Activated naive CD8-positive, alpha-beta T cell treated with anti-CD3 and anti-CD28 coated beads for 36 hours (primary cell): ENCODE measurements around the gene PGA3. TPM values are rescaled to one million over a fixed set of nuclear protein-coding genes. Genes with fewer than 3 reads are reported as not detected.
A peak's percentile ranks its signal among the peaks of the same experiment; 100 is the strongest.
"Not testable (repeated sequence)": the region's sequence is repeated elsewhere in the genome, so short reads cannot be mapped to it uniquely, and the experiment has no call there.

Experiments used
- DNase-seq: peaks from one replicate; pipeline ENCODE4 v3.0.0; 2021
- H3K27ac Mint-ChIP-seq: one replicate; pipeline ENCODE4 v1.8.0; 2022; ENCODE audit warnings: mild to moderate bottlenecking, moderate library complexity, mixed read lengths
- H3K27me3 Mint-ChIP-seq: one replicate; pipeline ENCODE4 v1.8.0; 2022; ENCODE audit warnings: mild to moderate bottlenecking, mixed read lengths
- H3K36me3 Mint-ChIP-seq: one replicate; pipeline ENCODE4 v1.8.0; 2021; ENCODE audit warnings: mild to moderate bottlenecking, mixed read lengths
- H3K4me1 Mint-ChIP-seq: one replicate; pipeline ENCODE4 v1.8.0; 2021; ENCODE audit warnings: mixed read lengths
- H3K4me3 Mint-ChIP-seq: one replicate; pipeline ENCODE4 v1.8.0; 2022; ENCODE audit warnings: mild to moderate bottlenecking, moderate library complexity, mixed read lengths
- H3K9me3 Mint-ChIP-seq: one replicate; pipeline ENCODE4 v1.8.0; 2022; ENCODE audit warnings: mixed read lengths
- total RNA-seq, 2 experiments: library from RNA; stranded (reverse); gene quantifications; one replicate each; pipeline ENCODE4 v1.2.3, GENCODE V29; 2021

The PGA3 gene
- total RNA-seq: not detected

DNA sequence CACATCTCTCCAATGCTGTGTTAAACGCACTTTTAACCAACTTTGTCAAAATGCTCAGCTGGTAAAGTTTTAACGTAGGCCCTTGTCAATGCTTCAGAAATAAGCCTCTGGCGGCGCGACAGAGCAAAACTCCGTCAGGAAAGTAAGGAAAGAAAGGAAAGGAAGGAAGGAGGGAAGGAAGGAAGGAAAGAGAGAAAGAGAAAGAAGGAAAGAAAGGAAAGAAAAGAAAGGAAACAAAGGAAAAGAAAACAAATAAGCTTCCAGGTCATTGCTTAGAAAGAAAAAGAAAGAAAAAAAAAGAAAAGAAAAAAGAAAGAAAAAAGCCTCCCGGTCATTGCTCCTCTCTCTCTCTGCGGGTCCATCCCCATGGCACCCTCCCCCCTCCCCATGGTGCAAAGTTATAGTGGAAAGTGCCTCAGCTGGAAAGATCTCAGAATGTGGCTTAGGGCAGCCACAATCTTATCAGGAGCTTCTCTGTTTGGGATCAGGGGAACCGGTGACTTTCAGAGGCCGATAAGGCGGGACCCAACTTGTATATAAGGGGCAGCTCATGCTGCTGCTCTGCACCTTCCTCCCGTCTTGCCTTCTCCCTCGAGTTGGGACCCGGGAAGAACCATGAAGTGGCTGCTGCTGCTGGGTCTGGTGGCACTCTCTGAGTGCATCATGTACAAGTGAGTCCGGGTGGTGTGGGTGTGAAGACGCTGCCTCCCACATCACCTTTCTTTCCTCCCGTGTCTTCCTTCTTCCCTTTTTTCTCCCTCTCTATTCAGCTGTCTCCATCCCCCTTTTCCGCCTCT lies at the start of gene PGA3:
PGA3 (plus strand) TSS at position 566 of the 797 bp plus-strand sequence; CDS start at position 616, 50 bp downstream.
- peaks cover 15% of the 10 kb centered on the region for H3K27me3 Mint-ChIP-seq
- not testable (repeated sequence) for H3K4me1 Mint-ChIP-seq, H3K36me3 Mint-ChIP-seq, DNase-seq, H3K27ac Mint-ChIP-seq, H3K4me3 Mint-ChIP-seq, H3K9me3 Mint-ChIP-seq

DNA sequence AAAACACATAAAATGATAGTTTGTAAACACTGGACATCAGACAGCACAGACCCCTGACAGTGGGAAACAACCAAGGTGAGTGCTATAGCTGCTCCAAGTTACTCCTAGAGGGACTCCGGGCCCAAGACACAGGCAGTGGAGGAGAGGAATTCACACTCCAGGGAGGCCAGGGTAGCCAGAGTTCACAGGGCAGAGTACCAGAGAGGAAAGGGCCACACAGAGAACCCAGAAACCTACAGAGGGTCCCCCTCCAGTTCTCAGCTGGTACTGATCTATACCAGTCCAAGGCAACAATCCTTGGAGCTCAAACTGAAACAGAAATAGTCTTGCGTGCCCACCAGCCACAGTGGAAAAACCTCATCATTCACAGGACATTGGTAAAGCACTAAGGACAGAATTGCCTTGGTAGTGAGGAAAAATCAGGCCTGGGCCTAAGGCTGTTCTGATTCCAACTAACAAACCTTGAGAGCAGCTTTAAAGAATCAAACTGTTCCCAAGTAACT lies 49.7 kb upstream of the PGA3 start:
- no peak for DNase-seq
- H3K4me3 Mint-ChIP-seq: no peak overlapping the region
- peaks cover 20% of the 10 kb centered on the region for H3K9me3 Mint-ChIP-seq
- H3K36me3 Mint-ChIP-seq: peaks cover 30% of the 10 kb centered on the region
- H3K27me3 Mint-ChIP-seq: no peaks in the 10 kb centered on the region
- H3K4me1 Mint-ChIP-seq: peaks cover 12% of the 10 kb centered on the region
- no peak overlapping the region for H3K27ac Mint-ChIP-seq

DNA sequence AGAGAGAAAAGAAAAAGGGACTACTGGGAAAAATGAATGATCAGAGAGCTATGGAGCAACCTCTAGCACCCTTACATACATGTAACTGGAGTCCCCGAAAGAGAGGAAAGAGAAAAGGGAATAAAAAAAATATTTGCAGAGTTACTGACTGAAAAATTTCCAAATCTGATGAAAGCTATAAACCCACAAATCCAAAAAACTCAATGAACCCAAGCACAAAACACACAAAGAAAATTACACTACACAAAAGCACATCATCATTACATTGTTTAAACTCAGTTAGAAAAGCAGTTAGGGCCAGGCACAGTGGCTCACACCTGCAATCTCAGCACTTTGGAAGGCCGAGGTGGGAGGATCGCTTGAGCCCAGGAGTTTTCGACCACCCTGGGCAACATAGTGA lies 48.8 kb upstream of the PGA3 start:
- H3K9me3 Mint-ChIP-seq: peaks cover 20% of the 10 kb centered on the region
- H3K36me3 Mint-ChIP-seq: peaks cover 30% of the 10 kb centered on the region
- no peak overlapping the region for H3K27ac Mint-ChIP-seq
- peaks cover 20% of the 10 kb centered on the region for H3K4me1 Mint-ChIP-seq
- H3K4me3 Mint-ChIP-seq: no peak overlapping the region
- DNase-seq: no peak
- no peaks in the 10 kb centered on the region for H3K27me3 Mint-ChIP-seq

DNA sequence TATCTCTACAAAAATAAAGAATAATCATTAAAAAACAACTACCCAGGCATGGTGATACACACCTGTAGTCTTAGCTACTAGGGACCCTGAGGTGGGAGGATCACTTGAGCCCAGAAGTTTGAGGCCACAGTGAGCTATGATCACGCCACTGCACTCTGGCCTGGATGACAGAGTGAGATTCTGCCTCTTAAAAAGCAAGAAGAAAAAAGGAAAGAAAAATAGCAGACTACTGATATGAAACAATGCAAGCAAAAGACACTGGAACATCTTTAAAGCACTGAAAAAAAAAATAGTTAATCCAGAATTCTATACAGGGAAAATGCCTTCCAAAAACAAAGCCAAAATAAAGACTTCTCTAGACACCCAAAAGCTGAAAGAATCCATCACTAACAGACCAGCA lies 48.0 kb upstream of the PGA3 start:
- no peak overlapping the region for H3K27ac Mint-ChIP-seq
- no peak for DNase-seq
- peaks cover 20% of the 10 kb centered on the region for H3K9me3 Mint-ChIP-seq
- H3K4me1 Mint-ChIP-seq: peaks cover 24% of the 10 kb centered on the region
- no peaks in the 10 kb centered on the region for H3K27me3 Mint-ChIP-seq
- H3K4me3 Mint-ChIP-seq: no peak overlapping the region
- H3K36me3 Mint-ChIP-seq: peaks cover 32% of the 10 kb centered on the region

DNA sequence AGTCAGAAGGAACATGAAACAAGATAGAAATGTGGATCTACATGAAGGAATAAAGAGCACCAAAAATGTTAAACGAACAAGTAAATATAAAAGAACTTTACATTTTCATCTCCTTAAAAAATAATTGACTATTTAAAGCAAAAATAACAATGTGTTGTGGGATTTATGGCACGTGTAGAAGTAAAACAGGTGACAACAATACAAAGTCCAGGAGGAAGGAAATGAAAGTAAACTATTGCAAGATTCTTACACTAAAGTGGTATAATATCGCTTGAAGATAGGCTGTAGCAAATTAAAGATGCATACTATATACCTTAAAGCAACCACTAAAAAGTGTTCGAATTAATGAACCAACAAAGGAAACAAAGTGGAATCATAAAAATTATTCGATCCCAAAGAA lies 47.6 kb upstream of the PGA3 start:
- peaks cover 28% of the 10 kb centered on the region for H3K4me1 Mint-ChIP-seq
- no peak for DNase-seq
- H3K27ac Mint-ChIP-seq: no peak overlapping the region
- H3K4me3 Mint-ChIP-seq: no peak overlapping the region
- no peaks in the 10 kb centered on the region for H3K27me3 Mint-ChIP-seq
- H3K36me3 Mint-ChIP-seq: peaks cover 32% of the 10 kb centered on the region
- H3K9me3 Mint-ChIP-seq: peaks cover 20% of the 10 kb centered on the region

DNA sequence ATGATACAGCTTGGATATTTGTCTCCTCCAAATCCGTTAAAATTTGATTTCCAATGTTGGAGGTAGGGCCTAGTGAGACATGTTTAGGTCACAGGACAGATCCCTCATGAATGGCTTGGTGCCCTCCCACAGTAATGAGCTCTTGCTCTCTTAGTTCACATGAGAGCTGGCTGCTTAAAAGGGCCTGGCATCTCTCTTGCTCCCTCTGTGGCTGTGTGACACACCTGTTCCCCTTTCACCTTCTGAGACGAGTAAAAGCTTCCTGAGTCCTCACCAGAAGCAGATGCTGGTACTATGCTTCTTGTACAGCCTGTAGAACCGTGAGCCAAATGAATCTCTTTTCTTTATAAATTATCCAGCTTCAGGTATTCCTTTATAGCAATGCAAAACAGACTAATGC lies 45.6 kb upstream of the PGA3 start:
- H3K4me3 Mint-ChIP-seq: no peak overlapping the region
- peaks cover 41% of the 10 kb centered on the region for H3K4me1 Mint-ChIP-seq
- peaks cover 20% of the 10 kb centered on the region for H3K9me3 Mint-ChIP-seq
- H3K27me3 Mint-ChIP-seq: no peaks in the 10 kb centered on the region
- no peak overlapping the region for H3K27ac Mint-ChIP-seq
- H3K36me3 Mint-ChIP-seq: peaks cover 32% of the 10 kb centered on the region
- DNase-seq: no peak

DNA sequence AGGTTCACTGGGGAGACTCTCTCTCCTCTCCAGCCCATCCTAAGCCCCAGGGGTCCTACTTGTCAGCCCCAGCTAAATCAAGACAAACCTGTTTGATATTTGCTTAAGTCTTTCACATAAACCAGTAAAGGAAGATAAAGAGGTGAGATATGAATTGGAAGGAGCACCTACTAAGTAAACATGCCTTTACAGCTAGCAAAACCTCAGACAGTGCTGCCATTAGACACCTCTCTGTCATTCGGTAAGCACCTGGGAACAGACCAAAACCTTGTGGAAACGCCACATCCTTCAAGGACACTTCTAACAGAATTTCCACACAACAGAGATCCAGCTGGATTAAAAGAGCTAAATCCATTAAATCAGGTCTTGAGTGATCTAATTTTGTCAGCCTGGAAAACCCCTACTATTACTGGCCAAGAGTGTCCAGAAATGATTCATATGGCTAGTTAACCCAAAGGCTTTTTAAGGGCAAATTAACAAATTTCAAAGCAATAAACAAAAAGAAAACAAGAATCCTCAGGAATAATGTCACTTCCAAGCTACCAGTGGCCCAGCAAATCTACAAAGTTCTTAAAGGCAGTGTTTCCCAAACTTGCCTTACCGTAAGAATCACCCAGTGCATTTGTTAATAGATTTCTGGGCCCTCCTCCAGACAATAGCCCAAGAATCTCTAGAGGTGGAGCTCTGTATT lies 44.5 kb upstream of the PGA3 start:
- Mint-ChIP-seq H3K36me3 (peaks cover 34% of the 10 kb centered on the region), H3K9me3 (peaks cover 20% of the 10 kb centered on the region), H3K27me3 (no peaks in the 10 kb centered on the region), H3K4me3 (no peak overlapping the region), H3K4me1 (peaks cover 47% of the 10 kb centered on the region), H3K27ac (no peak overlapping the region)
- DNase-seq: no peak

DNA sequence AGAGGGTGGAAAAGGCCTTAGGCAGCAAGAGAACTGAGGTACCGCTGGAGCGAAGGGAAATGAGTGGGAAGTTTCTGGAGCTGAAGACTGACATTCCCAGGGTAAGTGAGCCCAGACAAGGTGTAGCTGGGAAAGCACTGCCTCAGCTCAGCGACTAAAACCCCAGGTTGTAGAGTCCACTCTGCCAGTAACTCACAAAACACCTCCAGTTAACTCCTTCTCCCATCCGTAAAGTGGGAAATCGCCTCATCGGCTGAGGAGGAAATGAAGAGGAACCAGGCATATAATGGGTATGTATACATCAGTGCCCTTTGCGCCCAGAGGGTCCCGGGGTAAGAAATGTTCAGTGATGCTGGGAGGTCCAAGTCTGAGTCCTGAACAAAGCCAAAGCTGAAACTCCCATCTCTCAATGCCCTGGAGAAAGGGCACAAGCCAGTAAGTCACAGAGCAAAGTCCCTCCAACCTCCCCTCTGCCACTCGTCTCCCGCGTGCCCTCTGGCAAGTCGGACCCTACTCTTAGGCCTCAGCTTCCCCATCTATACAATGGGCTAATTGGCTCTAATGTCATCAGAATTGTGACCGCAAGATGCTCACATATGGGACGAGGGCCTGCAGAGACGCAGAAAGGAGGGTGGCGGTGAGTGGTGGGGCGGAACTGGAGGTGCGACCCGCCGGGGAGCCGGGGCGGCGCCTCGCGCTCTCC lies 42.7 kb upstream of the PGA3 start:
- Mint-ChIP-seq H3K36me3 (peaks cover 17% of the 10 kb centered on the region), H3K9me3 (peaks cover 6% of the 10 kb centered on the region), H3K4me1 (peaks cover 60% of the 10 kb centered on the region), H3K27ac (peak overlapping the region; percentile 87), H3K27me3 (no peaks in the 10 kb centered on the region), H3K4me3 (peak overlapping the region; percentile 82)
- DNase-seq: no peak

DNA sequence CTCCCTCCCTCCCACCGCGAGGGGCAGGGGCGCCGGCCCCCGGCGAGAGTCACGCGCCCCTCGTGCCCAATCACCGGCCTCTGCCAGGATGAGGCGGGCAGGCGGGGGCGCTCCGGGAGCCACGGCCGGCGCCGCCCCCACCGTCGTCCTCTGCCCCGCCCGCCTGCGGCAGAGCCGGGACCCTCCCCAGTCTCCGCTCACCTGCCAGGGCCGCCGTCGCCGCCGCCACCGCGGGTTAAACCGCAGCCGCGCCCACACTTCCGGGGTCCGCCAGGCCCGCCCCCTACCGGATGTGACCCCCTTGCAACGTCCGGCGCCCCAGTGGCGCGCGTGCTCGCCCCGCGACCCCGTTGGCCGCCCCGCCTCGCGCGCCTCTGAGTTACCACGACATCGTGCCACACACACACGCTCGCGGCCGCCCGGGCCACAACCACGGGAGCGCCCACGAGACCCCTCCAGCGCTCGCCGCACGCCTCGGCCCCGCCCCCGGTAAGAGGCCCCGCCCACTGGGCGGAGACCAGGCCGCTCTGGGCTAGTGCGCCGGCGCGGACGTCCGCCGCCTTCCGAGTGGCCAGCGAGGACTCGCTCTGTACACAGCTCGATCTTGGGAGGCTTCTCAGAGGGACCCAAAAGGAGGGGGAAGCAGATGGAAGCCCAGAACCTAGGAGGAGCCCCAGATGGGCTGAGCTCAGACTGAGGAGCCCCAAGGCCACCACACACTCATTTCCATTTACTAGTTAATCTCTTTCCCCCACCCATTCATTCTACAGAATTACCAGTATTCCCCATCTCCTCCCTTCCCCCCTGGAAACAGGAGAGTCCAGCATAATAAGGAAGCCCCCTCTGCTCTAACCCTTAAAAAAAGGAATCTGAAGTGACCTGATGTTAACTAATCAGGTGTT lies 41.9 kb upstream of the PGA3 start, which contains the start of gene VPS37C:
VPS37C (minus strand) TSS at position 237 of the 902 bp plus-strand sequence. CDS start 22,597 bp downstream, outside the sequence.
- Mint-ChIP-seq H3K4me1 (peaks cover 60% of the 10 kb centered on the region), H3K4me3 (peak within 1 kb of the TSS; percentile 87), H3K9me3 (peaks cover 2% of the 10 kb centered on the region), H3K27me3 (no peaks in the 10 kb centered on the region), H3K27ac (peak within 1 kb of the TSS; percentile 92), H3K36me3 (peaks cover 13% of the 10 kb centered on the region)
- peak; percentile 95 for DNase-seq

DNA sequence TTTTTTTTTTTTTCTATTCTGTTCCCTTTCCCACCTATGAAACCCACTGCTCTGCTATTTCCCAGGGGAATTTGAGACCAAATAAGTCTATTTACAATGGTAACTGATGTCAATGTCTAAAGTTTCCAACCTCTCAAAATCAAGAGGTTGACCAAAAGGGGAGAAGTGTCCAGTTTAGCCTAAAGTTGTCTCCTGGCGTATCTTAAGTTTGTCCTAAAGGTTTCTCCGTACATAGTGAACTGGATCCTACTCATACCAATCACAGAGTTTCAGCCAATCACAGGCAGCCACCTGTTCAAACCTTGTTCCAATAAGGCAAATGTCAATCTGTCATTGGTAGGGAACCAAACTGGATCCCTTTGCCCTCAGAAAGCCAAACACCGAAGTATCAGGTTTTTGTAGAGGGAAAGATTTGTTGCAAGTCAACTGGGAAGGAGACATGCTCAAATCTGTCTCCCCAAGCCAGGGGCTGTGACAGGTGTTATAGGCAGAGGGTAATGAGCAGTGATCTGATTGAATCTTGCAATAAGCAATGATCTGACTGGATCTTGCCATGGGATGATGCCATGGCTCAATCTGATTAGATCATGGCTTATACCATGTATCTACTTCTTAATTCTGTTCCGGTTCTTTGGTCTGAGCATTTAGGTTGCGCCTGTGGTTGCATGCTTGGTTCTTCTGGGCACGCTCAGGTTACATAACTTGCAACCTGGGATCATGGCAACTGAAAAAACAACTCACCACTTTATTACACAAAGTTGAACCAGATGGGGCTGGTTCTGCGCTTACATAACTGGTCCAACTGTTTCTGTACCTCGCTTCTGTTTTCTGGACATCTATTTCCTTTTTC lies 41.0 kb upstream of the PGA3 start:
- peak; percentile 27 for DNase-seq
- Mint-ChIP-seq H3K4me1 (peaks cover 63% of the 10 kb centered on the region), H3K36me3 (peaks cover 10% of the 10 kb centered on the region), H3K27me3 (no peaks in the 10 kb centered on the region), H3K4me3 (peak overlapping the region; percentile 87), H3K9me3 (no peaks in the 10 kb centered on the region), H3K27ac (peak overlapping the region; percentile 92)

DNA sequence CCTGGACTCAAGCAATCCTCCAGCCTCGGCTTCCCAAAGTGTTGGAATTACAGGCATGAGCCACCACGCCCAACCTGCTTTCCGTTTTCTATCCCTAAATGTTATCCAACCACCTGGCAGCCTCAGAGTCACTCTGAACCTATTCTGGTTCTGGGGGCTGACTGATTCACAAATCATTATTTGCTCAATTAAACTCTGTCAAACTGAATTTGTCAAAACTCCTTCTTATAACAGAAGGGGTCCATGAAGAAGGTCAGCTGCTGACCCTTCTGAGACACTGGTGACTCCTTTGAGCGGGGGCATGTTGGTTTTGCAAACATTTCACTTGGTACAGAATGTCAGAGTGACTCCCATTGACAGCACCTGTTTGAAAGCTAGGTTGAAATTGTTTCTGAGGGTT lies 40.3 kb upstream of the PGA3 start:
- Mint-ChIP-seq H3K4me1 (peaks cover 62% of the 10 kb centered on the region), H3K27ac (no peak overlapping the region), H3K4me3 (no peak overlapping the region), H3K9me3 (no peaks in the 10 kb centered on the region), H3K27me3 (no peaks in the 10 kb centered on the region), H3K36me3 (peaks cover 4% of the 10 kb centered on the region)
- DNase-seq: no peak

DNA sequence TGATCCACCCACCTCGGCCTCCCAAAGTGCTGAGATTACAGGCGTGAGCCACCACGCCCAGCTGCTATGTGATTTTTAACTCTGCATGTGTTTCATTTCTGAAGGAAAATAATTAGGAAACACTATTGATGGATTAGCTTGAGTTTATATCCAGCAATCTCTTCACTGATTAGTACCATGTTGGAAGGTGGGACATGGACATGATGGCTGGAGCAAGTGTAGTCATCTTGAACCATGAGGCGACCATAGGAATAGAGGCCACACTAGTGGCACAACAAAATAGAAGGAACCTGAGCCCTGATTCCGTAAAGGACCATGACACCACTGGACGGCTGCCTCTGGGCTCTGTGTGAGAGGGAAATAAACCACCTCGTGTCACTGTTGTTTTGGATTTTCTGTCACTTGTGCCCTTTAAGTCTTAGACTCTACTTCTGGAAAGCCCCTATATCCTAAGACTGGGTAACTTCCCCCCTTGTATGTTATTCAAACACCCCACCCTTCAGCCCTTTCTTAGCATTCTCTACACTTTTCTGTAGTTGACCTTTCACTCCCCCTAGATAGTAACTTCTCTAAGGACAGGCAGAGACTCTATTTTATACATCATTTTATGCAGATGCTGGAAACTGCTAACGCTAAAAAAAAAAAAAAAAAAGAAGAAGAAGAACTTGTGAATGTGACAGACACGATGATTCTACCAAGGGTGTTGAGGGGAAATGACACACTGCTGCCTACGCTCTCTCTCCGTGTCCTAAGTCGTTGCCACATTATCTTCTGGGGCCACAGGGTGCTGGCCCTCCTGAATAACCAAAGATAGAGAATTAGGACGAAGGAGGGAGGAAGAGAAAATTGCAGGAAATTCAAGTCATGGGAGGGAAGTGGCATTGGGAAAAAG lies 39.4 kb upstream of the PGA3 start:
- Mint-ChIP-seq H3K27ac (peak overlapping the region; percentile 89), H3K4me1 (peaks cover 56% of the 10 kb centered on the region)

More for the DNA sequence above, 39.4 kb upstream of the PGA3 start:
- Mint-ChIP-seq H3K9me3 (no peaks in the 10 kb centered on the region), H3K4me3 (peak overlapping the region; percentile 33), H3K36me3 (peaks cover 4% of the 10 kb centered on the region), H3K27me3 (no peaks in the 10 kb centered on the region)
- no peak for DNase-seq
